ENCODE results near the gene GNA15.
"Not testable (repeated sequence)": the region's sequence is repeated elsewhere in the genome, so short reads cannot be mapped to it uniquely, and the experiment has no call there.

The GNA15 gene

DNA sequence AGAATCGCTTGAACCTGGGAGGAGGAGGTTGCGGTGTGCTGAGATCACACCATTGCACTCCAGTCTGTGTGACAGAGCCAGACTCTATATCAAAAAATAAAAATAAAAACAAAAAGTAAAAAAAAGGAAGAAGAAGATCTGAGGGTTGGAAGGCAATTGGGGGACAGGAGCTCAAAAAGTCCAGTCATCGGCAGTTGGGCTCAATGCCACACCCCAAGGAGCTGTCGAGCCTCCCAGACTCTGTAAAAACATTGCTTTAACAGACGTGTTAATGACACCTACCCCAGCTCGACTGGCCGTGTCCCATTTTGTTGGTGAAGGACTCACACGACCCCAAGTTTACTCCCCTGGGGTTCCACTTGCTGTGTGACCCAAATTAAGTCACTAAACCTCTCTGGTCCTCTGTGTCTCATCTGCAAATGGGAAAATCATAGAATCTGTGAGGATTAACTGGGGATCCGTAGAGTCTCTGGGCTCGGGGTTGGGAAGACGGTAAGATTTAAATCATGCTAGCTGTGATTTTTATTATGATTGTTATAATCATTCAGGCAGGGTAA lies 7.0 kb downstream of the GNA15 start:
- H3K4me3 ChIP-seq (ENCODE audit: low read depth, low read length), result no peak overlapping the region

DNA sequence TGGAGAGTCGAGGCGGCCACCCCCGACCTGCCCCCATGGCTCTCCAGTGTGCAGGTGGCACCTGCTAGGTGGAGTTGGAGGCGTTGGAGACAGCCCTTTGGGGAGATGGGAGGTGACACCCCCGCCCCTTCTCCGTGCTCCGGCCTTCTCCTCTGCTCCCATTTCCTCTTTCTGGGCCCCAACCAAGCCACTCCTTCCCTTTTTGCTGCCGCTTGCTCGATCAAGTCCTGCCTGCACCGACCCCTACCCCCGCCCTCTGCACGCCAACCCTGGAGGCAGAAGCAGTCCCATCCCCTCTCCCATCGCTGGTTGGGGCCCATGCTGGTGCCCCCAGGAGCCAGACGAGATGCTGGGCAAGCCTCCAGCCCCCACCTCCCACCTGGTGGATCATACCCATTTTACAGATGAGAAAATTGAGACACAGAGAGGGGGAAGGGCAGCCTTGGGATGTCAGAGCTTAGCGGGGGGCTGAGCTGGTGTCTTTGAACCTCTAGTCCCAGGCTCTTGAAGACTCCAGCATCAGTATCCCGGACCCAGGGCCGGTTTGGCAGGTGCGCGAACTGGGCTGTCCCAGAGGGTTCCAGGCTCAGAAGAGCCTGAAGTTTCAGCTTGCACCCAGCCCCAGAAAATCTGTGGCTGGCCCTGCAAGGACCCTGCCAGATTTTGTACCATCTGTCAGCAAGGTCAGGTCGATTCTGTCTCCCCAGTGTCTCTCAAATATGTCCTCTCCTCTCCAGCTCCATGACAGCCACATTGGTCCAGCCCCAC lies 10.3 kb downstream of the GNA15 start:
- H3K4me3 ChIP-seq (ENCODE audit: low read depth, low read length), result no peak overlapping the region
- no peak for DNase-seq (ENCODE audit: low read depth)

More for the DNA sequence above, 7.0 kb downstream of the GNA15 start:
- no peak for DNase-seq (ENCODE audit: low read depth)

DNA sequence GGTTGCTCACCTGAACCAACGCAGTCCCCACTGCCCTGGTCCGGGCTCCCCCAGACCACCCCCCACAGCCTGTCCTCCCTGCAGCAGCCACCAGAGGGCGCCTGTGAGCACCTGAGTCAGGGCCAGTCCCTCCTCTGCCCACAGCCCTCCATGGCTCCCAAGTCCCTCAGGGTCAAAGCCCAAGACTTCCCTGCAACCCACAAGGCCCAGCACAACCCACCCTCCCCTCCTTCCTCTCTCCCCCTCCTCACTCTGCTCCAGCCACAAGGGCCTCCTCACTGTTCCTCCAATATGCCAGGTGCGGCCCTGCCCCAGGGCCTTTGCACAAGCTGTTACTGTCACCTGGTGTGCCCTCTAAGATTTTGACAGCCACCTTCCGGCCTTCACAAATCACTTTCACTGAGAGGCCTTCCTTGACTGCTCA lies 10.9 kb downstream of the GNA15 start:
- H3K4me3 ChIP-seq (ENCODE audit: low read depth, low read length), result no peak overlapping the region
- no peak for DNase-seq (ENCODE audit: low read depth)

DNA sequence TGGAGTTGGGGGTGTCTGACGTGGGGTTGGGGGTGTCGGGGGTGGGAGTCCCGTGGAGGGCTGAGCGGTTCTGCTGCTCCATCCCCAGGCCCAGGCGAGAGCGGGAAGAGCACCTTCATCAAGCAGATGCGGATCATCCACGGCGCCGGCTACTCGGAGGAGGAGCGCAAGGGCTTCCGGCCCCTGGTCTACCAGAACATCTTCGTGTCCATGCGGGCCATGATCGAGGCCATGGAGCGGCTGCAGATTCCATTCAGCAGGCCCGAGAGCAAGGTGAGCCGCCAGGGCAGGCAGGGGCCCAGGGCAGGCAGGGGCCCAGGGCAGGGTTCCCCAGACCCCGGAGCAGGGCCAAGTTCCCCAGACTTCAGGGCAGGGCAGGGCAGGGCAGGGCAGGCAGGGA lies 12.7 kb downstream of the GNA15 start:
- no peak for DNase-seq (ENCODE audit: low read depth)
- no peak overlapping the region for H3K4me3 ChIP-seq (ENCODE audit: low read depth, low read length)

DNA sequence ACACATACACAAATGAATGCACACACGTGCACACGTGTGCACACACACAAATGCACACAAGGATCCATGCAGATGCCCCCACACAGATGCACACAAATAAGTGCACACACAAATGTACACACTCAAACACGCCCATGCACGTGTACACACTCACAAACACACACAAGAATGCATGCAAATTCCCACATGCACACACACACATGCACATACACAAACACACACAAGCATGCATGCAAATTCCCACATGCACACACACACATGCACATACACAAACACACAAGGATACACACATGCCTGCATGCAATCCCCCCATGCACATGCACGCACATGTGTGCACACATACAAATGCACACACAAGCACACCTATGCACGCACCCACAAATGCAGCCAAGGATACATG lies 13.3 kb downstream of the GNA15 start:
- no peak for DNase-seq (ENCODE audit: low read depth)
- H3K4me3 ChIP-seq (ENCODE audit: low read depth, low read length), result no peak overlapping the region

DNA sequence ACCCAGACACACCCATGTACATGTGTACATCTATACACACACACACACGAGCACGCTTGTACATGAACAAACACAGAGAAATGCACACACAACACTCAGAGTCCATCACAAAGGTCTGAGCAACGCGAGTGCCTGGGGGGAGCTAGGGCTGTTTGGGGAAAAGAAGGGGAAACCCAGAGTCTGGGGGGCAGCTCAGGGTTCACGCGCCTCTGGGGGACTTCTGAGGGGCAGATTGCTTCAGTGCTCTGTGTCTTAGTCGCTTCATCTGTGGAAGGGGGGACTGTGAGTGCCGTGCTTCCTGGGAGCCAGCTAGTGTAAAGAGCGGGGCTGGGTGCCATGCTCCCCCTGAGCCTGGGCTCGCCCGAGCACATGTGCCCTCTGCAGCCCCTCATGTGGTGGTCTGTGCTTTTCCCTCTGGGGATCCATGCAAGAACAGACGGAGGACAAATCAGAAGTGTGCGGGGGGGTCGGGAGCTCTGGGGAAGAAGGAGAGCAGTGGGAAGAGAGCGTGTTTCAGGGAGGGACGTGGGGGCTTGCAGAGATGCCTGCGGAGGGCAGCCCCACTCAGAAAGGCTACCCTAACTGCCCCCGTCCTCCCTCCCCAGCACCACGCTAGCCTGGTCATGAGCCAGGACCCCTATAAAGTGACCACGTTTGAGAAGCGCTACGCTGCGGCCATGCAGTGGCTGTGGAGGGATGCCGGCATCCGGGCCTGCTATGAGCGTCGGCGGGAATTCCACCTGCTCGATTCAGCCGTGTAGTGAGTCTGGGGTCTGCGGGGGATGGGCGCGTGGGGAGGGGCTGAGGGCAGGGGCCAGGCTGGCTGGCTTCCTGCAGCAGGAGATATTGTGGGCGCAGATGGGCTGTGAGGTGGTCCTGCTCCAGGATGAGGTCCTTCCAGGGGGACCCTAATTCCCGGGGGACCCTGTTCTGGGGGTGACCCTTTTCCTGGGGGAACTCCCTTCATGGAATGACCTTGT lies 14.0 kb downstream of the GNA15 start:
- no peak for DNase-seq (ENCODE audit: low read depth)
- no peak overlapping the region for H3K4me3 ChIP-seq (ENCODE audit: low read depth, low read length)

DNA sequence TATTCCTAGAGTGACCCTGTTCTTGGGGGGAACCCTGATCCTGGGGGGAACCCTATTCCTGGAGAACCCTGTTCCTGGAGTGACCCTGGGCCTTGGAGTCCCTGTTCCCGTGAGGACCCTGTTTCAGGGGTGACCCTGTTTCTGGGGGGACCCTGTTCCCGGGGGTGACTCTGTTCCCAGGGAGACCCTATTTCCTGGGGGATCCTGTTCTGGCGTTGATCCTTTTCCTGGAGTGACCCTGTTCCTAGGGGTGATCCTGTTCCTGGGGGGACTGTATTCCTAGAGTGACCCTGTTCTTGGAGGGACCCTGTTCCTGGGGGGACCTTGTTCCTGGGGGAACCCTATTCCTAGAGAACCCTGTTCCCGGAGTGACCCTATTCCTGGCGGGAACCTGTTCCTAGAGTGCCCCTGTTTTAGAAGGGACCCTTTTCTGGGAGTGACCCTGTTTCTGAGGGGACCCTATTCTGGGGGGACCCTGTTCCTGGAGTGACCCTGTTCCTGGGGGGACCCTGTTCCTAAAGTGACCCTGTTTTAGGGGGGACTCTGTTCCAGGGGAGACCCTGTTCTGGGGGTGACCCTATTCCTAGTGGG lies 15.0 kb downstream of the GNA15 start:
- H3K4me3 ChIP-seq (ENCODE audit: low read depth, low read length), result no peak overlapping the region
- no peak for DNase-seq (ENCODE audit: low read depth)

DNA sequence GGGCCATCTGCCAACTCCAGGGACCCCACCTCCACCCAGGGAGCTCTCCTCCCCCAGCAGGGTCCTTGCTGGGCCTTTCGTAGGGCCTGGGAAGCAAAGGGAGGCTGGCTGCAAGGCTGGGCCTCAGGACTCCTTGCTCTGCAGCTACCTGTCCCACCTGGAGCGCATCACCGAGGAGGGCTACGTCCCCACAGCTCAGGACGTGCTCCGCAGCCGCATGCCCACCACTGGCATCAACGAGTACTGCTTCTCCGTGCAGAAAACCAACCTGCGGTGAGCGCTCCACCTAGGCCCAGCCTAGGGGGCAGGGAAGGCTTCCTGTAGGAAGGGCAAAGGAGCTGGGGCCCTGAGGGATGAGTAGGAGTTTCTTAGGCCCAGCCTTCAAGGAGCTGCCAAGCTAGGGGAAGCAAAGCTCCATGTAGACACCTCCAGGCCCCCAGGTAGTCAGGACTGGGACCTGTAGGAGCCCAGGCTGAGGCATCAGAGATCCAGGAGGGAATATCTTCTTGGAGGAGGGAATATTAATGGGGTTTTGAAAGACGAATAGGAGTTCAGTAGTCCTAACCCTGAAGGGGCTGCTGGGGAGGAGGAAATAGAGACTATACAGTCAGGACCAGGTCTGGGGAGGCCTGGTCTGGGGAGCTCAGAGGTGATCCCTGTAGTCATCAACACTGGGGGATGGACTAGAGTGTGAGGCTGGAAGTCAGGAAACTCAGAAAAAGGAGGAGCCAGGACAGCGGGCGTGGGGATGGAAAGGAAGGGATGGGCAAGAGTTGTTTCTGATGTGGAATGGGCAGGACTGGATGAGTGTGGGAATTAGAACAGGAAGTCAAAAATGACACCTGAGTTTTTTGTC lies 16.0 kb downstream of the GNA15 start:
- DNase-seq (ENCODE audit: low read depth), result no peak
- no peak overlapping the region for H3K4me3 ChIP-seq (ENCODE audit: low read depth, low read length)

DNA sequence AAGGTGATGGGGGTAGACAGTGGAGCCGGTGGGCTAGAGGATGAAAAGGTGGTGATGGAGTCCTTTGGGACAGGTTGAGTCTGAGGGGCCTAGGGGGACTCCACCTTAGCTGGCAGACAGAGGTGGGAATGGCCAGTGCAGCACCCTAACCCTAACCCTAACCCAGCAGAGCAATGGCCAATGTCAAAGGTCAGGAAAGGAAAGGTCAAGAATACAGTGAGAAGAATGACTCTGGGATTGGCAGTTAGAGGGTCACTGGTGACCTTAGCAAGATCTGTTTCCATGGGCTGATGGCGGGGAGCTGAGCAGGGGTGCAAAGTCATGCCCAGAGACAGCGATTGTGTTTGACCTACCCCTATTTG lies 16.6 kb downstream of the GNA15 start:
- no peak overlapping the region for H3K4me3 ChIP-seq (ENCODE audit: low read depth, low read length)
- no peak for DNase-seq (ENCODE audit: low read depth)

DNA sequence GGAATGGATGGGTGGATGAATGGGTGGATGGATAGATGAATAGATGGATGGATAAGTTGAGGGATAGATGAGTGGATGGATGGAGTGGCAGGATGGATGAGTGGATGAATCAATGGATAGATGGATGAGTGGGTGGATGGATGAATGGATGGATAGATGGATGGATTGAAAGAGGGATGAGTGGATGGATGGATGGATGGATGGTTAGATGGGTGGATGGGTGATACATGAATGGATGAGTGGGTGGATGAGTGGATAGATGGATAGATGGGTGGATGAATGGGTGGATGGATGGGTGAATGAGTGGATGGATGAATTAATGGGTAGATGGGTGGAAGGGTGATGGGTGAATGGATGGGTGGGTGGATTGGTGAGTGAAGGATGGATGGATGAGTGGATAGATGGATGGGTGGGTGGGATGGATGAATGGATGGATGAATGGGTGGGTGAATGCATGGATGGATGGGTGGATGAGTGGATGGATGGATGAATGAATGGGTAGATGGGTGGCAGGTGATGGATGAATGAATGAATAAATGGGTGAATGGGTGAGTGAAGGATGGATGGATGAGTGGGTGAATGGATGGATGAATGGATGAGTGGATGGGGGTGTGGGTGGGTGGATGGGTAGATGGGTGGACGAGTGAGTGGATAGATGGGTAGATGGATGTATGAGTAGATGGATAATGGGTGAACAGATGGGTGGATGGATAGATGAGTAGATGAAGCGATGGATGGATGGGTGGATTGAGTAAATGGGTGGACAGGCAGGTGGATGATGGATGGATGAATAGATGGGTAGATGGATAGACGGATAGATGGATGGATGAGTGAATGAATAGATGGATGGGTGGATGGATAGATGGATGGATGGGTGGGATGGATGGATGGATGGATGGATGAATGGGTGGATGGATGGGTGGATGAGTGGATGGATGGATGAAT lies 17.7 kb downstream of the GNA15 start:
- no peak for DNase-seq (ENCODE audit: low read depth)

DNA sequence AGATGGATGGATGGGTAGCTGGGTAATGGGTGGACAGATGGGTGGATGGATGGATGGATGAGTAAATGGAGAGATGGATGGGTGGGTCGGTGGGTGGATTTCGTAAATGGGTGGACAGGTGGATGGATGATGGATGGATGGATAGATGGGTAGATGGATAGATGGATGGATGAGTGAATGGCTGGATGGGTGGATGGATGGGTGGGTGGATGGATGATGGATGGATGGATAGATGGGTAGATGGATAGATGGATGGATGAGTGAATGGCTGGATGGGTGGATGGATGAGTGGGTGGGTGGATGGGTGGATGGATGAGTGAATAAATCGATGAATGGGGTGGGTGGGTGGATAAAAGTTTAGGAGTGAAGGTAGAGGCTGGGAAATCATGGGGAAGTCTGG lies 18.6 kb downstream of the GNA15 start:
- not testable (repeated sequence) for DNase-seq (ENCODE audit: low read depth); H3K4me3 ChIP-seq (ENCODE audit: low read depth, low read length)

More for the DNA sequence above, 17.7 kb downstream of the GNA15 start:
- no peak overlapping the region for H3K4me3 ChIP-seq (ENCODE audit: low read depth, low read length)

DNA sequence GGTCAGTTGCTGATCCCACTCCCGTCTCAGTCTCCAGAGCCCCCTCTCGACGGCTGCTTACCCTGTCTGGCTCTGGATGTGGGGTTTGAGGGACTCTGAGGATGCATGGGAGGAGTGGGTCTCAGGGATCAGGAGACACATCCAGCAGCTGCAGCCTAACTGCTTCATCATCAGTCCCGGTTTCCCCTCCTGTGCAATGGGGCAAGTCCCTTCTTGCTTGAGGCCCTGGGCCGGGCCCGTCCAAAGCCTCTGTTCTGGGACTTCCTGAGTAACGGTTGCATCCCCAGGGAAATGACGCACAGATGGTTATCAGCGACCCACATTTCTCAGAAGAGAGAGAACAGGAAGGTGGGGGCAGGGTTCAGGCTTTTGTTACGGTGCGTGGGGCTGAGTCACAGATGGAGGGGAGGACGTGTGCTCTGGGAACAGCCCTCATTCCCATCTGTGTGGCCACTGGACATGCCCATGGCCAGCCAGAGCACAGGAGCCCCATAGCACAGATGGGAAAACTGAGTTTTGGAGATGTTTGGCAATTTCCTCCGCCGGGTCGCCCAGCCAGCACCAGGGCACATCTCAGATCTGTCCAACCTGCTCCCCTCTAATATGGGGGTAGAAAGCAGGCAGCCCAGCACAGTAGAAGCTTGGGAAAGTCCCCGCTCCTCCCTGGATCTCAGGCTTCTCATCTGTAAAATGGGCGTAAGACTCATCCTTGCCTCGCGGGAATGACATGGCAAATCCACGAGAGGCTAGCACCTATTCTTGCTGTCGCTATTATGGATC lies 19.3 kb downstream of the GNA15 start:
- DNase-seq (ENCODE audit: low read depth), result peak; percentile 97
- no peak overlapping the region for H3K4me3 ChIP-seq (ENCODE audit: low read depth, low read length)

DNA sequence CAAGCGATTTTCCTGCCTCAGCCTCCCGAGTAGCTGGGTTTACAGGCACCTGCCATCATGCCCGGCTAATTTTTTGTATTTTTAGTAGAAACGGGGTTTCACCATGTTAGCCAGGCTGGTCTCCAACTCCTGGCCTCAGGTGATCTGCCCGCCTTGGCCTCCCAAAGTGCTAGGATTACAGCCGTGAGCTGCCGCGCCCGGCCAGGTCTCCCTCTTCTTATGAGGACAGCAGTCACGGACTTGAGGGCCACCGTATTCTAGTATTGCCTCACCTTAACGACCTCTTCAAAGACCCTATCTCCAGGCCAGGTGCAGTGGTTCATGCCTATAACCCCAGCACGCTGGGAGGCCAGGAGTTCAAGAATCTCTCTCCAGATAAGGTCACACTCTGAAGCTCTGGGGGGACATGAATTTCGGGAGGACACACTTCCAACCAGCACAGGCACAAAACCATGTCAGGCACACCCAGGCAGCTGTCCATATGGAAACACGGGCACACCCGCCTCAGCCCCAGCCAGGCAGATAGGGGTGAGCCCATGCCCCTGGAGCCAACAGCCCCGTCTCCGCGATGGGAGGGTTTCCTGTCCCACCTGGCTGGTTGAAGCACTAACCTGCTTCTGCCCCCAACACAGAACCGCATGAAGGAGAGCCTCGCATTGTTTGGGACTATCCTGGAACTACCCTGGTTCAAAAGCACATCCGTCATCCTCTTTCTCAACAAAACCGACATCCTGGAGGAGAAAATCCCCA lies 21.4 kb downstream of the GNA15 start:
- no peak for DNase-seq (ENCODE audit: low read depth)
- H3K4me3 ChIP-seq (ENCODE audit: low read depth, low read length), result no peak overlapping the region

DNA sequence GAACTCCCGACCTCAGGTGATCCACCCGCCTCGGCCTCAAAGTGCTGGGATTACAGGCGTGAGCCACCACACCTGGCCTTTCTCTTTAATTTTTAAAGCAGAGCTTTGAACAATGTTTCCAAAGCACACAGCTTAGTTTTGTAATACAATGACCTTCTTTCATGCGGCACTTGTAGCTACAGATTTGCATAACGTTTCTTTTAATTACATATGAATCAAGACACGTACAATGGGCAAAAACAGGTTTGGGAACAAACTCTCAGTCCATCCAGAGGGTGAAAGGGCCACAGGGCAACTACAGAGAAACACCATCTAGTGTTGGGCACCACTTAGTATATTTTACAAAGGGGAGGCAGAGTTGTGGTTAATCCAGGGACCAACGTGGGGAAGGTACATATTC lies 23.7 kb downstream of the GNA15 start:
- DNase-seq (ENCODE audit: low read depth), result no peak
- no peak overlapping the region for H3K4me3 ChIP-seq (ENCODE audit: low read depth, low read length)

DNA sequence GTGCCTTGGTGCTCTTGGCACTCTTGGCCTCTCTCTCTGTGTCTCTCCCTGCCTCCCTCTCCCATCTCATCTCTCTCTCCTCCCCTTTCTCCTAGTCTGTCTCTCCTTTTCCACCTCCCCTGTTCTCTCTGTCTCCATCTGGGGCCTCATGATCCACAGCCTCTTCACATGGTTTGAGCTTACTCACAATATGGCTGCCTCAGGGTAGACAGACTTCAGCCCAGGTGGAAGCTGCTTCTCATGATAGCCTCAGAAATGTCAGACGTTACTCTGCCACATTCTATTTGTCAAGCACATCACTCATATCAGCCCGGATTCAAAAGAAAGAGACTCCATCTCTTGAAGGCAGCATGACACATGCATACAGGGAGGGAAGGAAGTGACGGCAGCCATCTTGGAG lies 24.4 kb downstream of the GNA15 start:
- no peak overlapping the region for H3K4me3 ChIP-seq (ENCODE audit: low read depth, low read length)
- DNase-seq (ENCODE audit: low read depth), result no peak

DNA sequence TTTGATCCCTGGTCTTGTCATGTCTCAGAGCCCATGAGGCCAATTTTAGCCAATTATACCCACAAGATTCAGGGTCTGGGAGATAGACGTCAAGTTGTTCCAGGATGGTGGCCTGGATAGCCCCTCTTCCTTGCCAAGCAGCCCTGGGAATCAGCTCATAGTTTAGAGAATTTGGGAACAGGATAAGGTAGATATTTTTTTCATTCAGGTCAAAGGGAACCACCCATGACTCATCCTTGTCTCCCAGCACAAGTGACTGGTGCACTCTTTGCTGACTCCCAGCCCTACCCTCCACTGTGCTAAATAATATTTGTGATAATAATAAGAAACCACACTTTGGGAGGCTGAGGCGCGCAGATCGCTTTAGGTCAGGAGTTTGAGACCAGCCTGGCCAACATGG lies 25.6 kb downstream of the GNA15 start:
- no peak for DNase-seq (ENCODE audit: low read depth)
- no peak overlapping the region for H3K4me3 ChIP-seq (ENCODE audit: low read depth, low read length)
